Measurements from ENCODE around the gene RABEP1.

The RABEP1 gene

GRCh38 chr17:5416901-5417300 lies 134.8 kb downstream of the RABEP1 start:
- TF ChIP-seq GATA2 (IDR thresholded peaks at IDR 0.05; ENCODE audit: low read depth, low read length) (no peak), GATA3 (IDR thresholded peaks at IDR 0.05; ENCODE audit: low read depth, low read length) (no peak)

DNA sequence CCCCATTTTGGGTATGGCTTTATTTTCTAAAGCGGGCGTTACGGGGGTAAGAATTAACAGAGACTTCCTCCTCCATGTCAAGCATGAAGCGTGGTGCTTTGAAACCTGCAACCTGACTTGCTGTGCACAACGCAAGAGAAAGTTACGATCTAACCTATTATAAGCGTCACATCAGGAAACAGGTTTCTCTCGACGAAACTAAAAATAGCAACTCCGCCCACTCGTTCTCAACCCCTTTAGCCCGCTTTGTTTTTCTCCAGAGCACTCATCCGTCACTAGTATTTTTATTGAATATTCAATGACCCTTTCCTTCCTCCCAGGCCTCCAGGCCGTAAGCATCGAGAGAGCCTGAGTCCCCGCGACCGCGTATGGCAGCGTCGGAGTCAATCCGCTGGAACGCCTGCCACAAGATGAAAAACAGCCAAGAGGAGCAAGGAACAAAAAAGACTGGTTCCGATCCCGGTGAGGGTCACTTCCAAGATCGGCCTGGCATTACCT lies 136.8 kb downstream of the RABEP1 start:
- no peak for TF ChIP-seq GATA2 (IDR thresholded peaks at IDR 0.05; ENCODE audit: low read depth, low read length)
- no peak for TF ChIP-seq GATA3 (IDR thresholded peaks at IDR 0.05; ENCODE audit: low read depth, low read length)

DNA sequence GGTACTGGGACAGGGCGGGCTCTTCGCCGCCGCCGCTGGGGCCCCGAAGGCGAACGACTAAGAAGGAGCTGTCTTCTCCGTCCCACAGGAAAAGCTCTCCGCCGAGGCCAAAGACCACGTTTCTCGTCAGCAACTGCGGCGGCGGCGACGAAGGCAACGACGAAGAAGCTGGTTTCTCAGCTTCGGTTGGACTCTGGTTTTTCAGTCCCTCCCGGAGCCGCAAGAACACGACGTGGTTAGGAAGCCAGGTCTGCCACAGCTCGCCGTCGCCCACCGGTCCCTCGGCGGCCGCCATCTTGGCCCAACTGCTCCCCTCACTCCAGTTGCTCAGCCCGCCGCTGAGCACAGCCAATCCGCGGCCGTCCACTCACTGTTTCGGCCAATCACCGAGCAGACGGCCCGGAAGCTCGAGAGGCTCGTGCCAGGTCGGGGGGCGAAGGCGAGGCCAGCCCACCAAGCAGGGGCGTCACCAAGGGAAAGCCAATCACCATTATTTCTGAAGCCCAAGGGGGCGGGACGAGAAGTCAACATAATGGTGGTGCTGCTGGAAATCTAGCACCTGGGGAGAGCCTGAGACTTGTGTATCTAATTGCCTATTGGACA lies 137.4 kb downstream of the RABEP1 start, which contains the start of gene NUP88:
NUP88 (minus strand) TSS at position 307 of the 603 bp plus-strand sequence; CDS start at position 295, 12 bp downstream.
- no peak for TF ChIP-seq GATA3 (IDR thresholded peaks at IDR 0.05; ENCODE audit: low read depth, low read length)
- no peak for TF ChIP-seq GATA2 (IDR thresholded peaks at IDR 0.05; ENCODE audit: low read depth, low read length)

DNA sequence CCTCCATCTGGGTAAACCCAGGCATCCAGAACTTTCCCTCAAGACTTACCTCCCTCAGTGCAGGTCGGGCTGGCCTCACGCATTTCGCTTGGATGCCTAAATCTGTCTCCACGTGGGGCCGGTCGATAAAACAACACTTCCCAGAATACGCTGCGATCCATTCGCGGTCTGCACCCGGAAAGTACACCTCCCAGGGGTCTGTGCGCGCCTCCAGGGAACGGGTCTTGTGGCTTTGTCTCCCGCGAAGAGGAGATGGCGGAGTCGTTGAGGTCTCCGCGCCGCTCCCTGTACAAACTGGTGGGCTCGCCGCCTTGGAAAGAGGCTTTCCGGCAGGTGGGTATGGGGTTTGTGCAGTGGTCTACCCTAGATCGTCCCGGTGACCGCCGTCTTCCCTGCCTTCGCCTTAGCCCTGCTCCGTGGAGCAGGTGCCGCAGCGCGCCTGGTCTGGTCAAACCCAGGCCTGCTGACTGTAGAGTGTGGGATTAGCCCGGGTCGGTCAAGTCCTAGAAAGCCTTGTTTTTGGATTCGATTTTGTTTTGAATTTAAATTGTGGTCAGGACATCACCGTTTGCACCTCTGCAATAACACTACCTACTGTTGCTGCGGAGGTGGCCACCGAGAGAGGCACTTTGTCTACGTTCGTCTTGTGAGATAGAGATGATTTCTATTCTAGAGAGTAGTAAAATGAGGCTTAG lies 138.0 kb downstream of the RABEP1 start, which contains the start of gene RPAIN:
RPAIN (plus strand) TSS at position 224 of the 695 bp plus-strand sequence; CDS start at position 253, 29 bp downstream.
- no peak for TF ChIP-seq GATA2 (IDR thresholded peaks at IDR 0.05; ENCODE audit: low read depth, low read length)
- TF ChIP-seq GATA3 (IDR thresholded peaks at IDR 0.05; ENCODE audit: low read depth, low read length), result no peak

- TF ChIP-seq GATA3 (IDR thresholded peaks at IDR 0.05; ENCODE audit: low read depth, low read length), result no peak
Measured at GRCh38 chr17:5422505-5422904, 140.4 kb downstream of the RABEP1 start.

DNA sequence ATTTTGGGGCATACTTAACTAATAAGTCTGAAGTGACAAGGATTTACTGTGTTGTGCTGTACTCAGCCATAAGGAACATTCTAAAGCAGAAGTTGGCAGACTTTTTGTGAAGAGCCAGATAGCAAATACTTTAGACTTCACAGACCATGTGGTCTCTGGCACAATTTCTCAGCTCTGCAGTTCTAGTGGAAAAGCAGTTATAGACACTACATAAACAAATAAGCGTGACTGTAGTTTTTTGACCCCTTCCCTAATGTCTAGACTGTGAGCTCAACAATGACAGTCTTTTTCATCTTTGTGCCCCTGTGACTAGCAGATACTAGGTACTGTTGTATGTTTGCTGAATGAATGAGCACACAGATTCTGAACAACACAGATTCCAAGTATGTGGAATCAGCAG lies 142.8 kb downstream of the RABEP1 start:
- TF ChIP-seq GATA3 (IDR thresholded peaks at IDR 0.05; ENCODE audit: low read depth, low read length) (no peak), GATA2 (IDR thresholded peaks at IDR 0.05; ENCODE audit: low read depth, low read length) (no peak)

DNA sequence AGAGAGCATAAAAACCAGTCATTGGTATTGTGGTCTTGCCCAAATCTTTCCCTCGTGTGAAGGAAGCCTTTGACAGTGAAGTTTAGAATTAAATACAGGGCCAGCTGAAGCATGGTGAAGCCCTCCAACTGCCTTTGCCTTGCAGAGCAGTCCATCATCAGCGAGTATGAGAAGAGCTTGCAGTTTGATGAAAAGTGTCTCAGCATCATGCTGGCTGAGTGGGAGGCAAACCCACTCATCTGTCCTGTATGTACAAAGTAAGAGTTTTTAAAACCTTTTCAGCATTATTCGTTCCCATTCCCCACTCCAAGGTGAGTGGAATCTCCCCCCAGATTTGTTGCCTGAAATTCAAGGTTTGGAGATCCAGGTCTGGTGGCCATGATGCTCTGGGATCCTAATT lies 143.7 kb downstream of the RABEP1 start:
- no peak for TF ChIP-seq GATA3 (IDR thresholded peaks at IDR 0.05; ENCODE audit: low read depth, low read length)
- TF ChIP-seq GATA2 (IDR thresholded peaks at IDR 0.05; ENCODE audit: low read depth, low read length), result no peak

- TF ChIP-seq GATA3 (IDR thresholded peaks at IDR 0.05; ENCODE audit: low read depth, low read length) (no peak), GATA2 (IDR thresholded peaks at IDR 0.05; ENCODE audit: low read depth, low read length) (no peak)
Measured at GRCh38 chr17:5429191-5429887, 147.3 kb downstream of the RABEP1 start.

- no peak for TF ChIP-seq GATA3 (IDR thresholded peaks at IDR 0.05; ENCODE audit: low read depth, low read length)
- TF ChIP-seq GATA2 (IDR thresholded peaks at IDR 0.05; ENCODE audit: low read depth, low read length), result no peak
Measured at GRCh38 chr17:5430413-5430999, 148.4 kb downstream of the RABEP1 start.

- TF ChIP-seq GATA2 (IDR thresholded peaks at IDR 0.05; ENCODE audit: low read depth, low read length) (no peak), GATA3 (IDR thresholded peaks at IDR 0.05; ENCODE audit: low read depth, low read length) (no peak)
Measured at GRCh38 chr17:5431949-5432556, 150.0 kb downstream of the RABEP1 start.

GRCh38 chr17:5434984-5435383 lies 152.9 kb downstream of the RABEP1 start:
- TF ChIP-seq GATA3 (IDR thresholded peaks at IDR 0.05; ENCODE audit: low read depth, low read length) (no peak), GATA2 (IDR thresholded peaks at IDR 0.05; ENCODE audit: low read depth, low read length) (no peak)
